A549 (cell line): ENCODE results near the gene WNT3A. TPM values are rescaled to one million over a fixed set of nuclear protein-coding genes. Genes with fewer than 3 reads are reported as not detected.

ENCODE experiments used
- ATAC-seq, 2 experiments: fragments of 200-7000 bp in 1 of 2; fragments of >200 bp in 1 of 2; cut with Nextera tagmentation in 1 of 2; cut with Tn5 transposase in 1 of 2; 3 replicates each; pipeline versions ENCODE4 v1.8.0 to v1.9.1; 2018 to 2020; ENCODE audit warnings: mild to moderate bottlenecking in 1 of 2, moderate library complexity in 1 of 2
- CTCF ChIA-PET: fragments of 300-600 bp; sonication (Branson Sonifier 250); formaldehyde crosslinking; extraction: SDS; loops from one replicate; lab custom pipeline; 2021; ENCODE audit warnings: antibody characterized with exemption, inconsistent platforms; lab: Yijun Ruan, JAX
- POLR2A ChIA-PET: fragments of 350-600 bp; formaldehyde crosslinking; extraction: SDS; loops from one replicate; lab custom pipeline; 2021; ENCODE audit warnings: antibody characterized with exemption, inconsistent platforms; lab: Yijun Ruan, JAX
- DNase-seq, 2 experiments: peaks; one replicate each; pipeline versions ENCODE4 v3.0.0 to v3.0.0-alpha.2; 2011 to 2016; ENCODE audit warnings: low read depth in 1 of 2, low spot score in 1 of 2
- FAIRE-seq: peaks from 2 replicates; lab custom pipeline; 2011; peaks lifted over from hg19 to GRCh38; lab: Jason Lieb, UNC
- H3K27ac ChIP-seq, 2 experiments: fragments of >200 bp; sonication (Bioruptor Twin); formaldehyde crosslinking; 3 replicates each; pipeline ENCODE4 v1.5.1; 2016 to 2017
- H3K4me1 ChIP-seq: fragments of >200 bp; sonication (Bioruptor Twin); formaldehyde crosslinking; 3 replicates; pipeline ENCODE4 v1.6.1; 2016
- H3K4me2 ChIP-seq: fragments of >200 bp; sonication (Bioruptor Twin); formaldehyde crosslinking; 3 replicates; pipeline ENCODE4 v1.6.1; 2016
- H3K4me3 ChIP-seq: fragments of >200 bp; sonication (Bioruptor Twin); formaldehyde crosslinking; 3 replicates; pipeline ENCODE4 v1.5.1; 2016
- H3K9me3 ChIP-seq: fragments of >200 bp; sonication (Bioruptor Twin); formaldehyde crosslinking; 3 replicates; pipeline ENCODE4 v1.6.1; 2016
- BHLHE40 ChIP-seq: IDR thresholded peaks from 2 replicates; pipeline ENCODE4 v1.6.1; 2012; ENCODE audit warnings: low read depth, low read length, inconsistent platforms
- CBX8 ChIP-seq: fragments of 200-600 bp; sonication (generic); IDR thresholded peaks from 2 replicates; pipeline ENCODE4 v1.6.1; 2016
- EHMT2 ChIP-seq: fragments of 200-600 bp; sonication (generic); IDR thresholded peaks from 2 replicates; pipeline ENCODE4 v1.6.1; 2016; ENCODE audit warnings: antibody characterized with exemption, low read depth, mild to moderate bottlenecking, moderate library complexity
- ESRRA ChIP-seq: fragments of 150-350 bp; IDR thresholded peaks from 2 replicates; pipeline ENCODE4 v1.6.1; 2014; ENCODE audit warnings: mild to moderate bottlenecking, low read length, borderline replicate concordance
- FOSB ChIP-seq: fragments of 250-450 bp; sonication (Bioruptor Pico); IDR thresholded peaks from 2 replicates; pipeline ENCODE4 v1.5.0; 2020; ENCODE audit warnings: mild to moderate bottlenecking, moderate library complexity
- JUNB ChIP-seq: fragments of >200 bp; sonication (Bioruptor Twin); formaldehyde crosslinking; IDR thresholded peaks from 2 replicates; pipeline ENCODE4 v1.6.1; 2016
- KDM5A ChIP-seq: fragments of 200-600 bp; sonication (generic); IDR thresholded peaks from 2 replicates; pipeline ENCODE4 v1.6.1; 2016; ENCODE audit warnings: antibody characterized with exemption, mild to moderate bottlenecking
- MAZ ChIP-seq: fragments of 150-350 bp; IDR thresholded peaks from 2 replicates; pipeline ENCODE4 v1.6.1; 2014; ENCODE audit warnings: antibody characterized with exemption, low read depth, low read length, borderline replicate concordance
- NR3C1 ChIP-seq: fragments of >200 bp; sonication (Bioruptor Twin); formaldehyde crosslinking; IDR thresholded peaks from 3 replicates; pipeline ENCODE4 v1.6.1; 2017
- POLR2AphosphoS2 ChIP-seq: conservative IDR thresholded peaks from 2 replicates; pipeline ENCODE4 v1.6.1; 2012; ENCODE audit warnings: low read length, improper control_type of control experiment, inconsistent platforms
- RAD21 ChIP-seq, 2 experiments: fragments of >200 bp in 1 of 2; sonication (Bioruptor Twin) in 1 of 2; formaldehyde crosslinking in 1 of 2; IDR thresholded peaks in 1 of 2; conservative IDR thresholded peaks in 1 of 2; 2 replicates in 1 of 2; 3 replicates in 1 of 2; pipeline ENCODE4 v1.6.1; 2012 to 2018; ENCODE audit warnings: inconsistent platforms in 1 of 2
- RFX5 ChIP-seq: fragments of 450-650 bp; IDR thresholded peaks from 2 replicates; pipeline ENCODE4 v1.7.1; 2014; ENCODE audit warnings: antibody characterized with exemption, mild to moderate bottlenecking, moderate library complexity
- SMC3 ChIP-seq: fragments of >200 bp; sonication (Bioruptor Twin); formaldehyde crosslinking; IDR thresholded peaks from 3 replicates; pipeline ENCODE4 v1.6.1; 2018; ENCODE audit warnings: inconsistent platforms
- TP53 ChIP-seq: fragments of 250-450 bp; sonication (Bioruptor Pico); IDR thresholded peaks from 2 replicates; pipeline ENCODE4 v1.5.0; 2021; ENCODE audit warnings: mild to moderate bottlenecking, moderate library complexity
- ZC3H11A ChIP-seq: fragments of 450-650 bp; IDR thresholded peaks from 2 replicates; pipeline ENCODE4 v1.6.1; 2014; ENCODE audit warnings: antibody characterized with exemption, mild to moderate bottlenecking
- ZFP36 ChIP-seq: fragments of 450-650 bp; IDR thresholded peaks from 2 replicates; pipeline ENCODE4 v1.6.1; 2014; ENCODE audit warnings: borderline replicate concordance; ENCODE audit not compliant: partially characterized antibody
- WGBS: methylation state at CpG from one replicate; pipeline ENCODE4 v1.1.6; 2017; ENCODE audit errors: missing lambda C conversion rate; 5-methylcytosine and 5-hydroxymethylcytosine counted together
- polyA plus RNA-seq, 4 experiments: library from polyadenylated mRNA; depleted of rRNA in 3 of 4; stranded (reverse); fragments of >200 nt; fragmentation: RNase III in 1 of 4; extraction: RNeasy Plus Mini Kit Qiagen cat#74134 plus additional on column Dnase treatment in 1 of 4; gene quantifications; 2 replicates in 3 of 4; 3 replicates in 1 of 4; pipeline ENCODE4 v1.2.3, GENCODE V29; 2011 to 2017
- TF ChIP-seq, protein P1 (sequence below): fragments of >200 bp; sonication (Bioruptor Twin); formaldehyde crosslinking; IDR thresholded peaks from 3 replicates; pipeline ENCODE4 v1.5.1; 2016
- TF ChIP-seq, protein P2 (sequence below): IDR thresholded peaks from 2 replicates; pipeline ENCODE4 v1.6.1; 2012
- TF ChIP-seq, protein P3 (sequence below): IDR thresholded peaks from 2 replicates; pipeline ENCODE4 v1.6.1; 2012

The WNT3A gene
- polyA plus RNA-seq, 2 of the 4 experiments (the other 2 are of a cell fraction) = not detected

DNA sequence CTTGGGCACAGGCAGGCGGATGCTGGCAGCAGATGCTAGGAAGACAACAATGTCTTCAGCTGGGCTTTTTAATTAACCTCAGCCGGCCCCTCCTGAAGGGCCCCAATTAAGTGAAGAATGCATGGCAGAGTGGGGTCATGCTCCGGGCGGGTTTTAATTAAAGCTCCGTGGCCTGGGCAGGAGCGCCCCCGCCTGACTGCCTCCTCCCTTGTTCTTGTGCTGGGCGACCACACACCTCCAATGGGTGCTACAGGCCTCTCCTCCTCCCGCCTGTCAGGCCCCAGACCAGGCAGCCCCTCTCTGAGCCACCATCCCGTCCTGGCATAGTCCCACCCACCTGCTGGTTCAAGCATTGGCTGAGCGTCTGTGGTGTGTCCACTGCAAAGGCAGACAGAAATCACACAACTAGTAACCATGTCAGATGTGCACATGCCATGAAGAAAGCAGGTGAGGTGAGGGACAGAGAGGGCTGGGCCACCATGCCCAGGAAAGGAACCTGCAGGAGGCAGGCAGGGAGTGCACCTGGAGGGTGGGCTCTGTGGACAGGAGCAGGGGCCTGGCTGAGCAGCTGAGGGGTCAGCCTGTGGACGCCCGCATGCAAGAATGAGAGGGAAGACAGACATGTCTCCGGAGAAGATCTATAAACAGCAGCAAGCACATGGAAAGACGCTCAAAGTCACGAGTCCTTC, 67.2 kb downstream of the WNT3A start:
- DNase-seq (no peak), FAIRE-seq (no peak), ATAC-seq (peak in 1 of 2 experiments; percentile 48; a peak in 3 of 6 replicates)
- H3K4me1 ChIP-seq = no peaks in the 10 kb centered on the region
- CTCF ChIA-PET = interaction anchor here (0.7 to 1.7 kb wide), 7 partner anchors 11 to 311 kb away, joined by 3 to 10 read pairs (median 3); no protein-coding TSS in a partner anchor
- H3K4me3 ChIP-seq = no peak overlapping the region
- 59% methylated on average over 12 of the region's 16 CpGs for WGBS
- TF ChIP-seq POLR2AphosphoS2 (no peak), SMC3 (peak; percentile 32; the same call in 1 of the 3 replicates), RAD21 (conservative IDR thresholded peaks at IDR 0.05 in 1 of 2, IDR thresholded peaks at IDR 0.05 in 1 of 2) (peak; percentile 46 to 62; a peak in 4 of 5 replicates)
- TF ChIP-seq, protein P1, sequence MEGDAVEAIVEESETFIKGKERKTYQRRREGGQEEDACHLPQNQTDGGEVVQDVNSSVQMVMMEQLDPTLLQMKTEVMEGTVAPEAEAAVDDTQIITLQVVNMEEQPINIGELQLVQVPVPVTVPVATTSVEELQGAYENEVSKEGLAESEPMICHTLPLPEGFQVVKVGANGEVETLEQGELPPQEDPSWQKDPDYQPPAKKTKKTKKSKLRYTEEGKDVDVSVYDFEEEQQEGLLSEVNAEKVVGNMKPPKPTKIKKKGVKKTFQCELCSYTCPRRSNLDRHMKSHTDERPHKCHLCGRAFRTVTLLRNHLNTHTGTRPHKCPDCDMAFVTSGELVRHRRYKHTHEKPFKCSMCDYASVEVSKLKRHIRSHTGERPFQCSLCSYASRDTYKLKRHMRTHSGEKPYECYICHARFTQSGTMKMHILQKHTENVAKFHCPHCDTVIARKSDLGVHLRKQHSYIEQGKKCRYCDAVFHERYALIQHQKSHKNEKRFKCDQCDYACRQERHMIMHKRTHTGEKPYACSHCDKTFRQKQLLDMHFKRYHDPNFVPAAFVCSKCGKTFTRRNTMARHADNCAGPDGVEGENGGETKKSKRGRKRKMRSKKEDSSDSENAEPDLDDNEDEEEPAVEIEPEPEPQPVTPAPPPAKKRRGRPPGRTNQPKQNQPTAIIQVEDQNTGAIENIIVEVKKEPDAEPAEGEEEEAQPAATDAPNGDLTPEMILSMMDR = peak; percentile 21; the same call in 1 of the 3 replicates
- POLR2A ChIA-PET = interaction anchor here (1.1 kb wide), 1 partner anchor 8 kb away, joined by 4 read pairs; the partner anchor contains the start of gene ARF1
- no peak overlapping the region for H3K4me2 ChIP-seq
- H3K9me3 ChIP-seq = no peaks in the 10 kb centered on the region
- no peak overlapping the region for H3K27ac ChIP-seq

DNA sequence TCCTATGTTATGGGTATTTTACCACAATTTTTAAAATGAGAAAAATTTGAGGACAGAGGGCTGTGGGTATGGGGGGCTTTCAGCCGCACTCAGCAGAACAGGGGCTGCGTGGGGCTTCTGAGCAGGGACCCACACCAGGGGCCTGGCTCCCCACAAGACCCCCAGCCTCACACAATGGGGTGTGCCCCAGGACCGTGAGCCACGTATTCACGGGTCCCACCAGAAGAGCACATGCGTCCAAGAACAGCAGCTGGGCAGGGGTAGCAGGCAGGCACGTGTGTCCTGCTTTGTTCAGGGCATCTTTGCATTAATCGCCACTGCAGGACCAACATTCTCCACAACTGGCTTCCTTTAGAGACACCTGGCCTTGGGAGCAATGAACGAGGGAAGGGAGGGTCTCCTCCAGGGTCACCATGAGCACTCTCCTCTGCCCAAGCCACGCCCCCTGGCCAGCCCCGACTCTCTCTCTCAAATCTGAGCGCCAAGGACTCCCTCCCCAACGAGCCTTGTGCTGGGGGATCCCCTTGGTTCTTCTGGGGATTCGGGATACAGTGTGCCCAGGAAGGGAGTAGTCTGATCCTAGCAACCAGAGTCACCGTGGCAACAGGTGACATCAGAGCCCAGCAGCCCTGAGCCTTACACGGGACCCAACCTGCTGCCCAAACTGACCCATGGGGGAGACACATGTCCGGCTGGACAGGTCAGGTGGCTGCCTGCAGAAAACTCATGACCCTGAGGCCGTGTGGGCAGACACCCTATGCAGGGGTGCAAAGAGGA, 68.3 kb downstream of the WNT3A start:
- ATAC-seq = no peak
- CTCF ChIA-PET = interaction anchor here (0.7 to 1.7 kb wide), 2 partner anchors 76 to 312 kb away, joined by 3 to 9 read pairs; no protein-coding TSS in a partner anchor
- no peak for FAIRE-seq

DNA sequence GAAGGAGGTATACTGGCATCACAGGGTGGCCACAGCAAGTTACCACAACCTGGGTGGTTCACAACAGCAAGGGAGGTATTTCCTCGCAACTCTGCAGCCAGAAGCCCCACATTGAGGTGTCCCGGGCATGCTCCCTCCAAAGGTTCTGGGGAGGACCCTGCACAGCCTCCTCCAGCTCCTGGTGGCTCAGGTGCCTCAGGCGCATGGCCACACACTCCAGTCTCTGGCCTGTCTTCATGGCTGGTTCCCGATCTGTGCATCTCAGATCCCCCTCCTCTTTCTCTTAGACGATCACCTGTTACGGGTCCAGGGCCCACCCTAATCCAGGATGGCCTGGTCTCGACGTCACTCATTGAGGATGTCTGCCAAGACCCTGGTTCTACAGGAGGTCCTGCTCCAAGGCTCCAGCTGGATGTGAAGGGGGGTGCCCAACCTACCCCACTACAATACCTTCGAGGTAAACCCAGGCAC, 69.0 kb downstream of the WNT3A start:
- WGBS = 83% methylated on average over 8 of the region's 9 CpGs
- no peak for TF ChIP-seq ZC3H11A
- POLR2A ChIA-PET = no interaction called here
- DNase-seq (no peak), ATAC-seq (no peak), FAIRE-seq (no peak)
- no peak overlapping the region for H3K4me3 ChIP-seq
- CTCF ChIA-PET = interaction anchor here (1.1 kb wide), 1 partner anchor 16 kb away, joined by 3 read pairs; no protein-coding TSS in a partner anchor
- H3K4me1 ChIP-seq = peaks cover under 1% of the 10 kb centered on the region; the same call in 1 of the 3 replicates
- H3K27ac ChIP-seq = no peak overlapping the region
- no peak overlapping the region for H3K4me2 ChIP-seq
- H3K9me3 ChIP-seq = no peaks in the 10 kb centered on the region

More for the DNA sequence above, 68.3 kb downstream of the WNT3A start:
- H3K27ac ChIP-seq = no peak overlapping the region
- no peaks in the 10 kb centered on the region for H3K9me3 ChIP-seq
- DNase-seq = no peak
- 52% methylated on average over 16 of the region's 18 CpGs for WGBS
- POLR2A ChIA-PET = no interaction called here
- no peaks in the 10 kb centered on the region for H3K4me1 ChIP-seq
- H3K4me2 ChIP-seq = no peak overlapping the region
- TF ChIP-seq RFX5 = peak; percentile 96
- no peak for TF ChIP-seq CBX8
- no peak overlapping the region for H3K4me3 ChIP-seq

DNA sequence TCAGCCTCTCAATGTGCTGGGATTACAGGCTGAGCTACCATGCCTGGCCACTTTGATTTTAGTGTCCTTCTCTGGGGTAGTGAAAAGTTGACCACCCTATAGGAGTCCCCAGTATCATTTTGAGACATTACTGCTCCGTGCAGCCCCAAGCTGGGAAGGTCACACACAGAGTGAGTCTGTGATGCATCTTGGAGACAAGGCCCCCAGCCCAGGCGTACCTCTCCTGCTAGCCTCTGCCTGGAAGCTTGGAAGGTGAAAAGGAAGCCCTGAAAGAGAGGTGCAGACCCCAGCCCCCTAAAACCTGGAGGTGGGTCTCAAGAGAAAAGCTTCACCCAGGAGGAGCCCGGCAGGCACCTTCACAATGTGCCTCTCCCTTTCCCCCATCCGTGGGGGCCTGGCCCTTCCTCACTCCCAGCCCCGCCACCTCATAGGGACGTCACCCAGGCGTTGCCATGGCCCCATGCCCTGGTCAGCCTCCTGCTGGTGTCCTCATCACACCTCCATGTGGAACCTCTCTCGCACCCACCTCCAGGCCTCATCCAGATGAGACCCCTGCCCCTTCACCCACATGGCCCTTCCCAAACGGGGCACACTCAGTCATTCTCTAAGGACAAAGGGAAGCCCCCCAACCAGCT, 70.1 kb downstream of the WNT3A start:
- Histone ChIP-seq H3K4me2 (no peak overlapping the region), H3K9me3 (no peaks in the 10 kb centered on the region), H3K4me1 (peaks cover 6% of the 10 kb centered on the region; the same call in 1 of the 3 replicates), H3K4me3 (no peak overlapping the region), H3K27ac (no peak overlapping the region)
- ATAC-seq (no peak), FAIRE-seq (no peak), DNase-seq (no peak)
- ChIA-PET CTCF (interaction anchor here (0.6 to 2.8 kb wide), 6 partner anchors 17 to 1744 kb away, joined by 3 to 13 read pairs (median 3); no protein-coding TSS in a partner anchor), POLR2A (no interaction called here)
- 84% methylated on average over 9 of the region's 9 CpGs for WGBS
- no peak for TF ChIP-seq BHLHE40
- no peak for TF ChIP-seq ZFP36
- no peak for TF ChIP-seq EHMT2
- no peak for TF ChIP-seq RAD21 (conservative IDR thresholded peaks at IDR 0.05 in 1 of 2, IDR thresholded peaks at IDR 0.05 in 1 of 2)
- TF ChIP-seq FOSB (CRISPR knock-in tag) = no peak
- no peak for TF ChIP-seq KDM5A
- TF ChIP-seq, protein P1 = no peak
- no peak for TF ChIP-seq ESRRA
- TF ChIP-seq, protein P2, sequence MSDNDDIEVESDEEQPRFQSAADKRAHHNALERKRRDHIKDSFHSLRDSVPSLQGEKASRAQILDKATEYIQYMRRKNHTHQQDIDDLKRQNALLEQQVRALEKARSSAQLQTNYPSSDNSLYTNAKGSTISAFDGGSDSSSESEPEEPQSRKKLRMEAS = no peak
- TF ChIP-seq JUNB = no peak
- TF ChIP-seq, protein P3, sequence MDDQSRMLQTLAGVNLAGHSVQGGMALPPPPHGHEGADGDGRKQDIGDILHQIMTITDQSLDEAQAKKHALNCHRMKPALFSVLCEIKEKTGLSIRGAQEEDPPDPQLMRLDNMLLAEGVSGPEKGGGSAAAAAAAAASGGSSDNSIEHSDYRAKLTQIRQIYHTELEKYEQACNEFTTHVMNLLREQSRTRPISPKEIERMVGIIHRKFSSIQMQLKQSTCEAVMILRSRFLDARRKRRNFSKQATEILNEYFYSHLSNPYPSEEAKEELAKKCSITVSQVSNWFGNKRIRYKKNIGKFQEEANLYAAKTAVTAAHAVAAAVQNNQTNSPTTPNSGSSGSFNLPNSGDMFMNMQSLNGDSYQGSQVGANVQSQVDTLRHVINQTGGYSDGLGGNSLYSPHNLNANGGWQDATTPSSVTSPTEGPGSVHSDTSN = no peak
- no peak for TF ChIP-seq RFX5
- no peak for TF ChIP-seq MAZ
- TF ChIP-seq TP53 = no peak
- TF ChIP-seq NR3C1 = no peak
